ENCODE results near the gene THSD4.

THSD4 gene

DNA sequence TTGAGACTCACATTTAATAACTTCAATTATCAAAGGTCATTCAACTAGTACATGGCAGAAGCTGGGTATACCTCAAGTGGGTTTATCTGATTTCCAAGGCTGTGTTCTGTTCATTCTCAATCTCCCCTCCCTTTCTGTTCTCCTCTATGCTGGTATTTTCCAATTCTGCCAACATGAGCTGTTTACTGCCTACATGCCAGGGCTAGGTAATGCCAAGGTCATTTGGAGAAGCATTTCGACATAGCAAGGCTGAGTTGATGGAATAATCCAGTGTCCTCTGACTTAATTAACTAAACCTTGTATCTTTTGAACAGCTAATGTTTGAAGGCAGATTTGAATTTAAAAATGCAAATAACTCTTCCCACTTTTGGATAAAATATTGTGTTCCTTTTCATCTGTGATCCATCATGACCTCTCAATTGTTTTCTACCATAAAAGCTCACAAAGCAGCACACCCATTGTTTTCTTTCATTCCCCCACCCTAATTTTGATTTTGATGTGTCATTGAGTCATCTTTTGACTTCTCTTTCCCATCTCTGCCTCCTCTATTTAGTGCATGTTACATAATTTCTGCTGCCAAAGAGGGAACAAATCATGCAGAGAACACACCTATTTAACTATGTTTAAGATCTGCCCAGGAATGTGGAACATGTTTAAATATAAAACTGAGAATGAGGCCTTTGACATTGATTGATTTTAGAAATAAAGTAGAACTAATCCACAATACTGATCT, 386.2 kb downstream of the THSD4 start:
- DNase-seq (ENCODE audit: low spot score), result no peak

- DNase-seq (ENCODE audit: low spot score), result no peak
Observed at GRCh38 chr15:71502077-71502432, 386.8 kb downstream of the THSD4 start.

GRCh38 chr15:71505962-71506361, 390.7 kb downstream of the THSD4 start:
- no peak for DNase-seq (ENCODE audit: low spot score)

DNA sequence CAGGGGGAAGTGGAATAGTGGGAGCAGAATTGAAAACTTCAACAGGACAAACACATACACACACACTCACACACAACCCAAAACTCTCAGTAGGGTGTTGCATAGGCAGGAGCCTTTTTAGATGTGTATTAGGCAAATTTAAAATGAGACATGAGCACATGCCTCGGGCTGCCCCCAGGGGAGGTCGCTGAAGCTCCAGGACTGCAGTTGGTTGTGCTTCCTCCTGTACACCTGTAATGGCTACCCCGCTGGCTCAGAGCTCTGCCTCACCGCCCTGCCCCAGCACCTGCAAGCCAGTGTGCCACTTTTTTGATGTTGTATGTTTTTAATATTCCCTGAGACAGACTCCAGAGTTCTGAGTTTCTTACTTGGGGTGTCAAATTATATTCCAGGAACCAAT, 391.7 kb downstream of the THSD4 start:
- no peak for DNase-seq (ENCODE audit: low spot score)

- DNase-seq (ENCODE audit: low spot score), result no peak
Observed at GRCh38 chr15:71508081-71508682, 392.9 kb downstream of the THSD4 start.

GRCh38 chr15:71509139-71509538, 393.9 kb downstream of the THSD4 start:
- DNase-seq (ENCODE audit: low spot score), result no peak

- DNase-seq (ENCODE audit: low spot score), result no peak
Observed at GRCh38 chr15:71510763-71511162, 395.5 kb downstream of the THSD4 start.

- peak; percentile 28 for DNase-seq (ENCODE audit: low spot score)
Observed at GRCh38 chr15:71511796-71512681, 396.8 kb downstream of the THSD4 start.

DNA sequence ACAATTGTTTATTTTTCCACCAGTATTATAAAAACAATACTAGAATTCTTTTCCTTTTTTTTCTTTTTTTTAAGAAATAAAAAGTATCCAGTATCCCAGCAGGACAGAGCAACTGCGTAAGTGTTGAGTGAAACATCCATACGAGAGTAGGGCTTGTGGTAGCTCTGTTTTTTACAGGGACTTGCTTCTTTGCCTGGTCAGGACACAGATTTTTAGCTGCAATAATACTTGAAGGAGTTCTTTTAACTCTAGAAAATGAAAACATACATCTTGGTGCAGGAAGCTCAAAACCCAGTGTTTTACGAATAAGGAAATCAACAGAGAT, 397.4 kb downstream of the THSD4 start:
- no peak for DNase-seq (ENCODE audit: low spot score)

- DNase-seq (ENCODE audit: low spot score), result no peak
Observed at GRCh38 chr15:71515375-71516186, 400.3 kb downstream of the THSD4 start.

DNA sequence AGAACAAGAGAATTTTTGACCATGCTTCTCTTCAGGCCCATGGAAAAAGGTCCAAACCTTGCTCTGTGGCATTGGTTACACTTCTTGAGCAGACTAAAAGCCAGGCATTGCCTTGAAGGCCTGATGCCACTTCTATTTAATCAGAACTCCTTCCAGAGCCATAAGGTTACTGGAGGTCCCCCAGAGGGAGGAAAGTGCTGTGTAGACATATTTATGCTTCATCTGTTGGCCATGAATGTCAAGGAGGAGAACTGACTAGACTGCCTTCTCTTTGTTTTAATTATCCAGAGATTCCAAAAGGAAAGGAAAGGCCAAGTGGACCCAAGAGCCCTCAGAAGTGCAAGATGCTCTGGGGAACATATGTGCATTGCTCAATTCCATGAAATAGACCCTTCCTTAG, 402.5 kb downstream of the THSD4 start:
- no peak for DNase-seq (ENCODE audit: low spot score)

DNA sequence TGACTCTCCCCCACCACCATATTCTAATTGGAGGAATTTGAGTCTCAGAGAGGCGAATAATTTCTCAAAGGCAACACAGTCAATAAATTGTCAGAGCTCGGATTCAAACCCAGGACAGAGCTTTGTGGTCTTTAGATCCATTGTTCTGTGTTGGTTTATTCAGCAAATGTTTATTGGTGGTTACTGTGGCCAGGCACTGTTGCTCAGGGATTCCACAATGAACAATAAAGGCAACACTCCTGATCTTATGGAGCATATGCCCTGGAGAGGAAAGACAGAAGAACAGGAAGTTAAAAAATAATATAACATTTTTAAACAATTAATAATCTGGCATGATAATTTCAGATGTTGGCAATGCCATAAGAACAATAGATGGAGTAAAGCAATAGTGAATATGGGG, 403.4 kb downstream of the THSD4 start:
- no peak for DNase-seq (ENCODE audit: low spot score)

DNA sequence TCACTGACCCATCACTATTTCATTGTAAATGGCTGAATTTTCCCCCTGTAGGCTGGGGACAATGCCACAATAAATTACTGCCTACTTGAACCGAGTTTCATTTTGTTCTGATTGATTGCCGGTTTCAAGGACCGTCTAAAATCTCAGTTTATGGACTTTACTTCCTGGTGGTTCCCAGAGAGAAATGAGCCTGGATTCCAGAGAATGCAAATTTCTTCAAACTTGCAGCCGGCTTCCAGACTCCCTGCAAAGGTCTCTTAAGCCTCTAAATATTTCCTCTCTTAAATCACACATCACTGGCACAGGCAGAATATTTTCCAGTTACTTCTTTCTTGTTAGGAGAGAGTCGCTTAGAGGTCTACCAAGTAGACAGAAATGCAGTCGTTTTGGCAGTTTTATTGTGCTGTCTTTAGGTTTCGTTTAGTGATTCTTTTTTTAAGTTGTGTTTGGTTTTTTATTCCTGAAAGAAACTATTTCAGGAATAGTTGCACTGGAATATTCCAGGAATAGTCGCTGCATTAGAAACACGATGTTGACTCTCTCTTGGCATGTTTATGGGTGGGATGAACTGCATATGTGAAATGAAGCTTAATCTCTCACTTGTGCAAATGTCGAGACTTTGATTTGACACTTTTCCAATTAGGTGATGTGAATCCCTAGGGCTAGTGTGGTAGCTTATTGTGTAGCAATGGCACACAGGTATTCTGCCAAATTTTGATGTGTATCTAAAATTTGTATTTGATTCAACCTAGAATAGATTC, 411.0 kb downstream of the THSD4 start:
- no peak for DNase-seq (ENCODE audit: low spot score)

- no peak for DNase-seq (ENCODE audit: low spot score)
Observed at GRCh38 chr15:71529361-71529760, 414.1 kb downstream of the THSD4 start.

DNA sequence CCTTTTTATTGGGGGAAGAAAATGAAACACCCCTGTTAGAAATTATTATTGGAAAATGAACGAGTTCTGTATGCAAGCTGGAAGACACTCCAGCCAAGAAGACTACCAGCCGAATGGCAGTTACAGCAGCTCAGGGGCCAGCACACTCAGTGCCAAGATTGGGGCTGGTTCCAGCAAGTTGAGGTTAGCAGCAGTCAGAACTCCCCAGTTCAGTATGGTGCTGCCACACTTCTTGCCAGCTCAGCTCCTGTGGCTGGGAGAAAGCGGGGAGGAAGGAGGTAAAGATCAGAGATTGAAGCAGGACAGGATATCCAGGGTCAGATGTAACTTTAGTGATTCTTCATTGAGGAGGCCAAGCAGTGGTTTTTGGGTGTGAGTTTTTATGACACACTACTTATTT, 414.8 kb downstream of the THSD4 start:
- DNase-seq (ENCODE audit: low spot score), result no peak

GRCh38 chr15:71532994-71533393, 417.7 kb downstream of the THSD4 start:
- DNase-seq (ENCODE audit: low spot score), result peak; percentile 38

DNA sequence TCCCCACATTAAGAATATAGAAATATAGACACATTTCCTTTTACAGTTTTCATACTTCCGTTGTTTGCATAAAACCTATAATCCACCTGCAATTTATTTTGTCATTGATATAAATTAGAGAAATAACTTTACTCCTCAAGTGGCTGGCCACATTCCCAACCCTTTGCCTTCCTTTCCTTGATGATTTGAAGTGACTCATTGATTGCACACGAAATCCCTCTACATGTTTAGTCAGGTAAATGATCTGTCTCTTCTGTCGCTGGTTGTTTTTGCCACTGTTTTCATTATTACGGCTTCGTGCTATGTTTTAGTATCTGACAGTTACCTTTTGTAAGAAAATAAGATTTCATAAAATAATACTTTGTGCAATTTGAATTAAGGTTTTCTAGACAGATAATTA, 422.9 kb downstream of the THSD4 start:
- no peak for DNase-seq (ENCODE audit: low spot score)

DNA sequence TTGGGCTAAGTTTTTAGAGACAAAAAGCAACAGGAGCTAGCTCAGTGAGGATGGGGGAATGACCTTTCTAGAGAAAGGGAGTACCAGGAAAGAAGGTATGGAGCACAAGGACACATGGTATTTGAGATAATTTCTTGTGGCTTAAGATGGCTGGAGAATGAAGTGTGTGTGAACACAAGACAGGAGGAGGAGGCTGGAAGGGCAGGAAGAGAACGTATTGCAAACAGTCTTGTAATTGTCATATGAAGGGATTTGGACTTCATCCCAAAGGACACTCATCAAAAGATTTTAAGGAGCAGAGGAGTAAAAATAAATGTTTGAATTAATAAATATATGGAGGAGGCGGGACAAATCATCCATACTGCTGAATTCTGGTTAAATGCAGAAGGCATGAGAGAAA, 426.5 kb downstream of the THSD4 start:
- no peak for DNase-seq (ENCODE audit: low spot score)

DNA sequence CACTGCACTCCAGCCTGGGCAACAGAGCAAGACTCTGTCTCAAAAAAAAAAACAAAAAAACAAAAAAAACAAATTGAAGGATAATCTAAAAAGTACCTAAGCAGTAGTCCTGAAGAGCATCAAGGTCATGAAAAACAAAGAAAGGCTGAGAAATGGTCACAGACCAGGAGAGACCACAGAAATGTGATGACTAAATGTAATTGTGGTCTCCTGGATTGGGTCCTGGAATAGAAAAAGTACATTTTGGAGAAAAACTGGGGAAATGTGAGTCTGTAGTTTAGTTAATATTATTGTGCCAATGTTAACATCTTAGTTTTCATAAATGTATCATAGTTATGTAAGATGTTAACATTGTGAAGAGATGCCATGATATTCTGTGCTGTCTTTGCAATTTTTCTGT, 427.6 kb downstream of the THSD4 start:
- no peak for DNase-seq (ENCODE audit: low spot score)

DNA sequence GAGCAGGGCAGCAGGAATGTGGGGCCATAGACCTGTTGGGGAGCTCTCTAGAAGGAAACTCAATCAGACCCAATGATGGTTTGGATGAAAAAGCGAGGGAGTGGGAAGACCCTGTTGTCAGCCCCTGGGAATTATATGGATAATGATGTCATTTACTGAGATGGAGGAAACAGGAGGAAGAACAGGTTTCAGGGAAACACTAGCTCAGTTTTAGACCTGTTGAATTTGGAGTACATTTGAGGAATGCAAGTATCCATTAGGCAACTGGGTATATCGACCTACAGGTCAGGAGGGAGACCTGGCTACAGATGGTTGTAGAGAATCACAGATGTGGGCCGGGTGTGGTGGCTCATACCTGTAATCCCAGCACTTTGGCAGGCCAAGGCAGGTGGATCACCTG, 428.1 kb downstream of the THSD4 start:
- DNase-seq (ENCODE audit: low spot score), result no peak

GRCh38 chr15:71545223-71545760, 430.0 kb downstream of the THSD4 start:
- DNase-seq (ENCODE audit: low spot score), result no peak
